Neuron (in vitro differentiated cells): ENCODE measurements around the gene DLG4.
"Not testable (repeated sequence)": the region's sequence is repeated elsewhere in the genome, so short reads cannot be mapped to it uniquely, and the experiment has no call there.

ENCODE experiments used
- H2AFZ ChIP-seq: one replicate; pipeline ENCODE4 v1.6.1; 2013; ENCODE audit warnings: low read depth, mild to moderate bottlenecking, inconsistent platforms, low read length, moderate library complexity
- H3K27me3 ChIP-seq: one replicate; pipeline ENCODE4 v1.6.1; 2013; ENCODE audit warnings: low read length; ENCODE audit not compliant: insufficient read depth
- H3K36me3 ChIP-seq: one replicate; pipeline ENCODE4 v1.6.1; 2013; ENCODE audit warnings: low read length; ENCODE audit not compliant: insufficient read depth
- H3K4me1 ChIP-seq: one replicate; pipeline ENCODE4 v1.6.1; 2013; ENCODE audit warnings: low read length; ENCODE audit not compliant: insufficient read depth
- H3K4me3 ChIP-seq: 2 replicates; pipeline ENCODE4 v1.5.1; 2013; ENCODE audit warnings: mild to moderate bottlenecking, low read length, moderate library complexity
- H3K9me3 ChIP-seq: one replicate; pipeline ENCODE4 v1.6.1; 2013; ENCODE audit warnings: low read length

DLG4 gene

DNA sequence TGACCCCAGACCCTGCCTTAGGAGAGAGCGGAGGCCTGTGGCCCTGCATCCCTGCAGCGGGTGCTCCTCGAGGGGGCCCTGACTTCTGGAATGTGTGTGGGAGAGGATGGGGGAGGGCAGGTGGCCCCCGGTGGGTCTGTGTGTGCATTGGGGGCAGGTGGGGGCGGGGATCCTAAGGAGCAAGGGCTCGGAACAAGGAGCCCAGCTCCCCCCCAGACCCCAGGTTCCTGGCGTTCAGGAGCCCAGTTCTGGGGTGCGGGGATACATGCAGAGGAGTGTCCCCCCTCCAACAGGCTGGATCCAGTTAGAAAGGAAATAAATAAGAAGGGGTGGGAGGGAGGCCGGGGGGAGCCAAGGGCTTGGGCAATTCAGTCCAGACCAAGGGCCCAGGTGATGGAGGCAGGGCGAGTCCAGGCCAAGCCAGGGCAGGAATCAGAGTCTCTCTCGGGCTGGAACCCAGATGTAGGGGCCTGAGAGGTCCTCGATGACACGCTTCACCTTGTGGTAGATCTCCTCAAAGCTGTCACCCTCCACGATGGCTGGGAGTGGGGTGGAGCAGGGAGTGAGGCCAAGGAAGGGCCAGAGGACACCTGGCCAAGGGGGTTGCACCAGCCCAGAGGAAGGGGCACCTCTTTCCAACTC is 29.2 kb downstream of the DLG4 start:
- no peak overlapping the region for H3K4me3 ChIP-seq
- H3K4me1 ChIP-seq, result peaks cover 4% of the 10 kb centered on the region
- no peaks in the 10 kb centered on the region for H3K27me3 ChIP-seq
- peaks cover 2% of the 10 kb centered on the region for H3K9me3 ChIP-seq
- peaks cover 46% of the 10 kb centered on the region for H3K36me3 ChIP-seq
- no peak overlapping the region for H2AFZ ChIP-seq

DNA sequence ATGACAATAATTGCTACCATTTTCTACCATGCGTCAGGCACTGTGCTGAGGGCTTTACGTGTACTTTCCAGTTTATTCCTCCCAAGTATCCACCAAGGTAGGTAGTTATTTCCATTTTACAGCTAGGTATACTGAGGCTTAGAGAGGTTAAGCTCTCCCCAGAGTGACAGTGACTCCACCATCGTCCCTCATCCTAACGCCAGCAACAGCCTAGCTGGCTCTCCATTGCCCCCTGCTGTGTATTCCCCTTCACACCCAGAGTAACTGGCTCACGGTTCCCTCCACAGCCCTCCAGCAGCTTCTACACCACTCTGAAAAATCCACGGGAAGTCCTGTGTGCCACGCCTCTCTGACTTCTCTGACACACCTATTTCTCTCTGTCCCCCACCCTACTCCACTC is 33.4 kb downstream of the DLG4 start:
- Histone ChIP-seq H3K4me3 (no peak overlapping the region), H3K27me3 (no peaks in the 10 kb centered on the region), H3K4me1 (peaks cover 4% of the 10 kb centered on the region), H3K36me3 (peaks cover 13% of the 10 kb centered on the region), H3K9me3 (no peaks in the 10 kb centered on the region), H2AFZ (no peak overlapping the region)

DNA sequence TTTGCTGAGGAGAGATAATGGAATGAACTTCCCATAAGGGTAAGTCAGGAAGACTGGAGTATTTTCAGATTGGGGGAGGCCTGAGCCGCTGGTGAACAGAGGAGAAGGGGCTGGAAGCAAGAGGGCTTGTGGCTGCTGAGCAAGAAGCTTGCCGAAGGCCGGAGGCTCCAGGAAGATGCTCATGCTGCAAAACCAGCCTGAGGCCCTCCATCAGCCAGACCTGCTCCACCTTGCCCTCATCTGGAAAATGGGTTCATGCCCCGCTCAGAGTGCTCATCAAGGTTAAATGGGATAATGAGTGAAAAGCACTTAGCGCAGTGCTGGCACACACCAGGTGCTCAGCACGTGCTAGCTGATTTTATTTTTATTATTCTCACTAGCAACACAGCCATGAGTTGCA is 35.0 kb downstream of the DLG4 start:
- H3K27me3 ChIP-seq, result no peaks in the 10 kb centered on the region
- H3K9me3 ChIP-seq, result no peaks in the 10 kb centered on the region
- no peak overlapping the region for H3K4me3 ChIP-seq
- no peaks in the 10 kb centered on the region for H3K4me1 ChIP-seq
- H3K36me3 ChIP-seq, result peaks cover 3% of the 10 kb centered on the region
- H2AFZ ChIP-seq, result no peak overlapping the region

DNA sequence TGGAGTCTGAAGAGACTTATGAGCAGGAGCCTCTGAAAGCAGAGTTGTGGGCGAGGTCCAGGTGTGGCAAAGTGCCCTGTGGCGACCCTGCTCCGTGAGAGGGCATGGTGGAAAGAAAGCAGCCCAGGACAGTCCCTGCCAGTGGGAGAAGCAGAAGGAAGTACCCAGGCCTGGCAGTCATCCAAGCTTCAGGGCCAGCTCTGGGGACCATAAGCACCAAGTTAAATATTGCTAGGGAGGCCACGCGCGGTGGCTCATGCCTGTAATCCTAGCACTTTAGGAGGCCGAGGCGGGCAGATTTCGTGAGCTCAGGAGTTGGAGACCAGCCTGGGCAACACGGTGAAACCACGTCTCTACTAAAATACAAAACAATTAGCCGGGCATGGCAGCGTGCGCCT is 35.5 kb downstream of the DLG4 start:
- Histone ChIP-seq H3K27me3 (no peaks in the 10 kb centered on the region), H3K4me3 (no peak overlapping the region)

DNA sequence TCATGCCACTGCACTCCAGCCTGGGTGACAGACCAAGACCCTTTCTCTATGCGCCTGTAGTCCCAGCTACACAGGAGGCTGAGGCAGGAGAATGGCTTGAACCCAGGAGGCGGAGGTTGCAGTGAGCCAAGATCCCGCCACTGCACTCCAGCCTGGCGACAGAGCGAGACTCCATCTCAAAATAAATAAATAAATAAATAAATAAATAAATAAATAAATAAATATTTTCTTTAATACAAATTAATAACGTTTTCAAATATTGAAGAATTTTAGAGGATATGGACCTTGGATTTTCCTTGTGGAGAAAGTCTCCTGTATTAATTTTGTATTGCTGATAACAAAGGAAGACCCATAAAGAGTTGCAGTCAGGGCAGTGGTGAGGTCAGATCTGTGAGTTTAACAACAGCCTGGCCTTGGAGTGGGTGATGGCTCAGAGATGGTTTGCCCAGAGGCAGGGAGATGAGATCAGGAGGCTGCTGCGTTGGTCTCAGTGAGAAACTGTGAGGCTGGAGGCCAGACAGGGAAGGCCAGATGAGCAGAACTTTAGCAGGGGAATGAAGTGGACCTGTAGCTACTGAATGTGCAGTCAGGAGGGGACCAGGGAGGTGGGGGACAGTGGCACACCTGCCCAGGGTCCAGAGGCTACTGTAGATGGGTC is 36.1 kb downstream of the DLG4 start:
- Histone ChIP-seq H3K4me1 (no peaks in the 10 kb centered on the region), H3K27me3 (no peaks in the 10 kb centered on the region), H2AFZ (no peak overlapping the region), H3K36me3 (no peaks in the 10 kb centered on the region), H3K9me3 (no peaks in the 10 kb centered on the region), H3K4me3 (no peak overlapping the region)

More for the DNA sequence above, 35.5 kb downstream of the DLG4 start:
- Histone ChIP-seq H3K9me3 (no peaks in the 10 kb centered on the region), H3K36me3 (no peaks in the 10 kb centered on the region), H2AFZ (no peak overlapping the region), H3K4me1 (no peaks in the 10 kb centered on the region)

DNA sequence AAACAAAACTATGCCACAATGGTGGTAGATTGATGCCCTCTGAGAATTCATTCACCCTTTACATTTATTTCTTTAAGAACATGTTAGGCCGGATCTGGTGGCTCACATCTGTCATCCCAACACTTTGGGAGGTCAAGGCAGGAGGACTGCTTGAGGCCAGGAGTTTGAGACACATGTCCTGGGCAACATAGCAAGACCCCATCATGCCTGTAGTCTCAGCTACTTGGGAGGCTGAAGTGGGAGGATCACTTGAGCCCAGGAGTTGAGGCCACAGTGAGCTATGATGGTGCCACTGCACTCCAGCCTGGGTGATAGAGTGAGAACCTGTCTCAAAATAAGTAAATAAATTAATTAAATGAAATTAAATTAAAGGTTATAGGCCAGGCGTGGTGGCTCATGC is 37.5 kb downstream of the DLG4 start:
- H3K4me1 ChIP-seq, H3K36me3 ChIP-seq, H2AFZ ChIP-seq, H3K9me3 ChIP-seq, H3K4me3 ChIP-seq, H3K27me3 ChIP-seq: not testable (repeated sequence)

DNA sequence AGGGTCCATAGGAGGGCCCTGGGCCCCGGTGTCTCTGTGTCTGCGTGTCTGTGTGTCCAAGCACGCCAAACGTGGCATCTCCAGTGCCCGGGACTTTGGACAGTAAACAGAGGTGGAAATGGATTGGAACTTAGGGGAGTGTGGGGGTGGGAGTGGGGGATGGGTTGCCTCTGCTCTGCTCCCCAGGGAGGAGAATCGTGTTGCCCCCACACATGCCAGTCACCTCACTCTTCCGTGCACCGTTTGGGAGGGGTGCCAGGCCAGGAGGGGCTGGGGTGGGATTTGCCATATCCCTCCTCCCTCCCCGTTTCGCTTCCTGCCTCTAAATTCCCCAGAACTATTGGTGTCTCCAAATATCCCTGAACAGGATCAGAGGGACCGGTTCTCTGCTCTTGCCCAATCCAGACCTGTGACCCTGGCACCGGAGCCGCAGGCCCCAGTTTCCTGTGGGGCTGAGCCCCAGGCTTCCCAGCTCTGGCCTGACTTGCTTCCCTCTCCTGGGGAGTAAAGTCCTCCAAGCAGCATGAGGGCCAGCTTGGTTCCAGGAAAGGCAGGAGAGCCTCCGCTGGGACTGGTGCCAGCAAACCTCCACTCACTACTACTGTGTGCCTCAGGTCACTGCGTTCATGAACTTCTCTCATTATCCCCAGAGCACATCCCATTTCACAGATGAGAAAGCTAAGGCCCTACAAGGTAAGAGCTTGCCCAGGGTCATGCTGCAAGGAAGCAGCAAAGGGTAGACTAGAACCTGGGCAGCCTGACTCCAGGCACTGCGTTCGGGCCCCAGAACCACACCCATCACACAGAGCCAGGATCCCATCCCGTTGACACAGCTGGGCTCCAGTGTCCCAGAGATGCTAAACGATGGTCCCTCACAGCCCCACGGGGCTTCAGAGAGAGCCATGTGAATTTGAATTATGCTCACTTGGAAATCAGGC is 40.0 kb downstream of the DLG4 start, which contains the start of gene ASGR1:
TSS of gene ASGR1 (minus strand) at position 54 of the 938 bp plus-strand sequence. CDS start 807 bp downstream, outside the sequence.
- Histone ChIP-seq H3K4me3 (peak within 1 kb of the TSS; percentile 63), H3K36me3 (no peaks in the 10 kb centered on the region), H3K4me1 (peaks cover 20% of the 10 kb centered on the region), H3K27me3 (no peaks in the 10 kb centered on the region), H3K9me3 (no peaks in the 10 kb centered on the region), H2AFZ (peak within 1 kb of the TSS; percentile 65)

DNA sequence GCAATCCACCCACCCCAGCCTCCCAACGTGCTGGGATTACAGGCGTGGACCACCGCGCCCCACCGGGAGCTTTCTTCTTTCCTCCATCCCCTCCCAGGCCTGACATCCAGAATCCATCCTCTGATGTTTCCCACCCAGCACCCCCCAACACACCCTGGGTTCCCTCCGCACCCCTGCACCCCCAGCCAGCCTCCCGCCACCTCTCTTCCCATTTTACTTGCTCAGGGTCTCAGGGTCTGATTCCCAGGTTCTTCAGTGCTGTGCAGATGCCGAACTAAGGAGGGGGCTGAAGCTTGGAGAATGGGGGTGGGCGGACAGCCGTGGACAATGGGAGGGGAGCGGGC is 40.7 kb downstream of the DLG4 start:
- Histone ChIP-seq H3K36me3 (peaks cover 4% of the 10 kb centered on the region), H3K4me1 (peaks cover 20% of the 10 kb centered on the region), H2AFZ (no peak overlapping the region), H3K9me3 (peaks cover under 1% of the 10 kb centered on the region), H3K4me3 (no peak overlapping the region), H3K27me3 (no peaks in the 10 kb centered on the region)

DNA sequence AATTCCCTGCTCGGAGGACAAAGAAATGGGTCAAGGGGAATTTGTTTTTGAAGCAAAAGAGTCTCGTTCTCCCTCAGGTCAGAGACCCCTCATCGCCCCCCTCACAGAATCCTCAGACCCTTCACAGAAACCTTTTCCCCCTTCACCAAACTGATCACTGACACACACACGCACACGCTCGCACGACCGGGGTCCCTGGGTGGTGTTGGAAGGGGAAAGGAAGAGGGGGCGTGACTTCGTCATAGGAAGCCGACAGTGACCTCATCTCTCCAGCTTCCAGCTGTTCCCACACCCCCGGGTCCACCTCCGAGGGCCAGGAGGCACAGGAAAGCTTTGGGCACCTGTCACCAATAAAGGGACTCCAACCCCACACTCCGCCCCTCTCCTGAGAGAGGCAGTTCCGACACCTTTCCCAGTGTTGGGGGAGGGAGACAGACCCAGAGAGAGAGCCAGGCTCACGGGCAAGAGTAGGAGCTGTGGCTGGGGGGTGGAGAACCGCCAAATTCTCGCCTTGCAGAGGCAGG is 41.6 kb downstream of the DLG4 start:
- Histone ChIP-seq H2AFZ (peak overlapping the region; percentile 65), H3K4me3 (peak overlapping the region; percentile 63), H3K9me3 (peaks cover 3% of the 10 kb centered on the region), H3K27me3 (no peaks in the 10 kb centered on the region), H3K4me1 (peaks cover 20% of the 10 kb centered on the region), H3K36me3 (peaks cover 7% of the 10 kb centered on the region)

DNA sequence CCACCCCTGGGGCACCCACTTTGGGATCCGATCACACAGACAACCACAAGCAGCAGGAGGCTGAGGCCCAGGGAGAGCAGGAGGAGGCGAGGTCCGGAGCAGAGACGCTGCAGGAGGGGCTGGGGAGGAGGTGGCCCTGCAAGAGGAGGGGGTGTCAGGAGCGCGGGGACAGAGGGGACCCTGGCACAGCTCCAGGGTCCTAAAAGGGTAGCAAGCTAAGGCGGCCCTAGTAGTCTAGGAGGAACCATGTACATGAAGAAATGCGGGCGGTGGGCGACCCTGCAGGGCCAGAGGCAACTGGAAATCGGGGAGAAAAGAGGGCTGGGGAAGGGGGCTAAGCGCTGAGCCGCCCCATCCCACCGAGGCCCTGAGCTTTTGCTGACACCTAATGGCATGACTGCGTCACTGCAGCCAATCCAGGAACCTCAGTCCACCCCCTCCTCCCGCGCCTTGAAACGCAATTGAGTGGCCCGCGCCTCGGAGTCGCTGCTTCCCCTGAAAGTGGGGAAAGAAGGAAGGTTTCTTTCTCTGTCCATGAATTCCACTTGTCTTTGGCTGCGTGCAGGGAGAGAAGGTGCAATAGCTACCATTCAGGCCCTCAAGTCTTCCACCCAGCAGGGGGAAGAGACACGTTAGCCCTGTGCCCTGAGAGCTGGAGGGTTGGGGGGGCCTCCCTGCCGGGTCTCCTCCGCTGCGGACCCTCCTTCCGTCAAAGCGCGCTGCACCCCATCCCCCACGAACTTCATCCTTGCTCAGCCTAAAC is 42.3 kb downstream of the DLG4 start:
- Histone ChIP-seq H2AFZ (peak overlapping the region; percentile 65), H3K4me3 (peak overlapping the region; percentile 63), H3K4me1 (peaks cover 20% of the 10 kb centered on the region), H3K9me3 (peaks cover 3% of the 10 kb centered on the region), H3K27me3 (no peaks in the 10 kb centered on the region), H3K36me3 (peaks cover 9% of the 10 kb centered on the region)

DNA sequence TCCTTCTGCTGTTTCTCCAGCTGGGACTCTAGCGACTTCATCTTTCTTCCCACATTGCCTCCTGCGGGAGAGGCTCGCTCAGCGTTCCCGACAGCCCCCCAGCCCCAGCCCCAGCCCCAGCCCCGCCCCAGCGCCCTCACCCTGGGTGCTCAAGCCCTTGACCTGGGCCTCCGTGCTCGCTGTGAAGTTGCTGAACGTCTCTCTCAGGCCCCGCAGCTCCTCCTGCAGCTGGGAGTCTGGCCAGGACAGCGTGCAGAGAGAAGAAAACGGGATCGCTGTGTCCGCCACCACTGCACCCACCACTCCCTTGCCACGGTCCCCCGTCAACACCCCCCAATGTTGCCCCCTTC is 42.8 kb downstream of the DLG4 start:
- peaks cover 3% of the 10 kb centered on the region for H3K9me3 ChIP-seq
- H2AFZ ChIP-seq, result peak overlapping the region; percentile 65
- H3K4me1 ChIP-seq, result peaks cover 20% of the 10 kb centered on the region
- no peaks in the 10 kb centered on the region for H3K27me3 ChIP-seq
- H3K4me3 ChIP-seq, result peak overlapping the region; percentile 63
- H3K36me3 ChIP-seq, result peaks cover 9% of the 10 kb centered on the region

DNA sequence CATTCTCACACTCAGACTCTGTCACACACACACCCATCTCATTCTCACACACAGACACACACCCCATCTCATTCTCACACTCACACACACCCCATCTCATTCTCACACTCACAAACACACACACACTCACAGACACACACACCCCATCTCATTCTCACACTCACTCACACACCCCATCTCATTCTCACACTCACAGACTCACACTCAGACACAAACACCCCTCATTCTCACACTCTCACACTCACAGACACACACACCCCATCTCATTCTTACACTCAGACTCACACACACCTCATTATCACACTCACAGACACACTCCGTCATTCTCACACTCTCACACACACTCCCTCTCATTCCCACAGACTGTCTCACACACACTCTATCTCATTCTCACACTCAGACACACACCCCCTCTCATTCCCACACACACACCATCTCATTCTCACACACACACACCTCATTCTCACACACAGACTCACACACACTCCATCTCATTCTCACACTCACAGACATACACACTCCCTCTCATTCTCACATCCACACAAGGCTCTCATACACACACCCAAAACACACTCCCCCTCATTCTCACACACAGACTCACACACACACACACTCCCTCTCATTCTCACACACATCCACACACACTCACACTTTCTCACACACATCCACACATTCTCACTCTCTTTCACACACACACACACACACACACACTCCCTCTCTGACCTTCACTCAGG is 43.4 kb downstream of the DLG4 start:
- peaks cover 3% of the 10 kb centered on the region for H3K9me3 ChIP-seq
- H3K36me3 ChIP-seq, result peaks cover 9% of the 10 kb centered on the region
- H3K4me1 ChIP-seq, result peaks cover 20% of the 10 kb centered on the region
- H2AFZ ChIP-seq, result no peak overlapping the region
- no peaks in the 10 kb centered on the region for H3K27me3 ChIP-seq
- peak overlapping the region; percentile 63 for H3K4me3 ChIP-seq
